ENCODE results near the gene EFNB2. TPM values are rescaled to one million over a fixed set of nuclear protein-coding genes. Genes with fewer than 3 reads are reported as not detected.

Gene EFNB2
- polyA plus RNA-seq, 1 donor from 2014 or later, result 53.1 TPM

DNA sequence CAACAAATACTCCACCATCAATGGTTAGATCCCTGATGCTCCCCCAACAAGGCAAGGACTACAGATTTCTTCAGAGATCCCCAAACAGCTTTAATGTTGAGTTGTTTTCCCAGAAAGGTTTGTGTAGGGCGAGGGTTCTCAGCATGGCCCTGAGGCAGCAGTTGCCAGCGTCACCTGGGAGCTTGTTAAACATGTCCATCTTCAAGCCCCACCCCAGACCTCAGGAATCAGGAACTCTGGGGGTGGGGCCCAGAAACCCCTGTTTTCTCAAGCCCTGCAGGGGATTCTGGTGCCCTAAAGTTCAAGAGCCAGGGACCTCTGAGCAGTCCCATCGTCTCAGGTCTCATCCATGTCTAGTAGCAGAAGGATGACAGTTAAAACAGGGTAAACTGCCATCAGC is 9.6 kb downstream of the EFNB2 start:
- H3K9me3 ChIP-seq (ENCODE audit: low read length), result no peaks in the 10 kb centered on the region
- H3K4me3 ChIP-seq (ENCODE audit: low read length), result peak overlapping the region; percentile 32
- H3K36me3 ChIP-seq (ENCODE audit: insufficient read depth, low read length), result no peaks in the 10 kb centered on the region
- H4K20me1 ChIP-seq (ENCODE audit: insufficient read depth), result no peaks in the 10 kb centered on the region
- H3K27me3 ChIP-seq (ENCODE audit: insufficient read depth, low read depth, low read length), result no peaks in the 10 kb centered on the region
- H3K27ac ChIP-seq (ENCODE audit: low read length), result no peak overlapping the region
- H3F3A ChIP-seq (ENCODE audit: insufficient read depth, low read length, poor library complexity, severe bottlenecking), result peaks cover 14% of the 10 kb centered on the region
- no peaks in the 10 kb centered on the region for H3K9me2 ChIP-seq (ENCODE audit: insufficient read depth, low read length)
- H3K9ac ChIP-seq (ENCODE audit: low read length), result no peak overlapping the region
- no peak overlapping the region for H3K4me2 ChIP-seq (ENCODE audit: low read length)
- TF ChIP-seq, protein P1, sequence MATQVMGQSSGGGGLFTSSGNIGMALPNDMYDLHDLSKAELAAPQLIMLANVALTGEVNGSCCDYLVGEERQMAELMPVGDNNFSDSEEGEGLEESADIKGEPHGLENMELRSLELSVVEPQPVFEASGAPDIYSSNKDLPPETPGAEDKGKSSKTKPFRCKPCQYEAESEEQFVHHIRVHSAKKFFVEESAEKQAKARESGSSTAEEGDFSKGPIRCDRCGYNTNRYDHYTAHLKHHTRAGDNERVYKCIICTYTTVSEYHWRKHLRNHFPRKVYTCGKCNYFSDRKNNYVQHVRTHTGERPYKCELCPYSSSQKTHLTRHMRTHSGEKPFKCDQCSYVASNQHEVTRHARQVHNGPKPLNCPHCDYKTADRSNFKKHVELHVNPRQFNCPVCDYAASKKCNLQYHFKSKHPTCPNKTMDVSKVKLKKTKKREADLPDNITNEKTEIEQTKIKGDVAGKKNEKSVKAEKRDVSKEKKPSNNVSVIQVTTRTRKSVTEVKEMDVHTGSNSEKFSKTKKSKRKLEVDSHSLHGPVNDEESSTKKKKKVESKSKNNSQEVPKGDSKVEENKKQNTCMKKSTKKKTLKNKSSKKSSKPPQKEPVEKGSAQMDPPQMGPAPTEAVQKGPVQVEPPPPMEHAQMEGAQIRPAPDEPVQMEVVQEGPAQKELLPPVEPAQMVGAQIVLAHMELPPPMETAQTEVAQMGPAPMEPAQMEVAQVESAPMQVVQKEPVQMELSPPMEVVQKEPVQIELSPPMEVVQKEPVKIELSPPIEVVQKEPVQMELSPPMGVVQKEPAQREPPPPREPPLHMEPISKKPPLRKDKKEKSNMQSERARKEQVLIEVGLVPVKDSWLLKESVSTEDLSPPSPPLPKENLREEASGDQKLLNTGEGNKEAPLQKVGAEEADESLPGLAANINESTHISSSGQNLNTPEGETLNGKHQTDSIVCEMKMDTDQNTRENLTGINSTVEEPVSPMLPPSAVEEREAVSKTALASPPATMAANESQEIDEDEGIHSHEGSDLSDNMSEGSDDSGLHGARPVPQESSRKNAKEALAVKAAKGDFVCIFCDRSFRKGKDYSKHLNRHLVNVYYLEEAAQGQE (IDR thresholded peaks at IDR 0.05; ENCODE audit: borderline replicate concordance), result no peak
- no peak for TF ChIP-seq SMC3 (conservative IDR thresholded peaks at IDR 0.05; ENCODE audit: poor library complexity)
- TF ChIP-seq, protein P2, sequence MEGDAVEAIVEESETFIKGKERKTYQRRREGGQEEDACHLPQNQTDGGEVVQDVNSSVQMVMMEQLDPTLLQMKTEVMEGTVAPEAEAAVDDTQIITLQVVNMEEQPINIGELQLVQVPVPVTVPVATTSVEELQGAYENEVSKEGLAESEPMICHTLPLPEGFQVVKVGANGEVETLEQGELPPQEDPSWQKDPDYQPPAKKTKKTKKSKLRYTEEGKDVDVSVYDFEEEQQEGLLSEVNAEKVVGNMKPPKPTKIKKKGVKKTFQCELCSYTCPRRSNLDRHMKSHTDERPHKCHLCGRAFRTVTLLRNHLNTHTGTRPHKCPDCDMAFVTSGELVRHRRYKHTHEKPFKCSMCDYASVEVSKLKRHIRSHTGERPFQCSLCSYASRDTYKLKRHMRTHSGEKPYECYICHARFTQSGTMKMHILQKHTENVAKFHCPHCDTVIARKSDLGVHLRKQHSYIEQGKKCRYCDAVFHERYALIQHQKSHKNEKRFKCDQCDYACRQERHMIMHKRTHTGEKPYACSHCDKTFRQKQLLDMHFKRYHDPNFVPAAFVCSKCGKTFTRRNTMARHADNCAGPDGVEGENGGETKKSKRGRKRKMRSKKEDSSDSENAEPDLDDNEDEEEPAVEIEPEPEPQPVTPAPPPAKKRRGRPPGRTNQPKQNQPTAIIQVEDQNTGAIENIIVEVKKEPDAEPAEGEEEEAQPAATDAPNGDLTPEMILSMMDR (IDR thresholded peaks at IDR 0.05; ENCODE audit: poor library complexity, severe bottlenecking), result no peak
- TF ChIP-seq EP300 (conservative IDR thresholded peaks at IDR 0.05; ENCODE audit: poor library complexity, severe bottlenecking), result no peak
- TF ChIP-seq EZH2 (IDR thresholded peaks at IDR 0.05; ENCODE audit: borderline replicate concordance, insufficient read depth, low read length, poor library complexity, severe bottlenecking), result no peak
- TF ChIP-seq MXI1 (conservative IDR thresholded peaks at IDR 0.05; ENCODE audit: poor library complexity, severe bottlenecking), result no peak
- no peak for TF ChIP-seq POLR2AphosphoS5 (IDR thresholded peaks at IDR 0.05)
- no peak for TF ChIP-seq RAD21 (conservative IDR thresholded peaks at IDR 0.05)
- TF ChIP-seq TAF1 (IDR thresholded peaks at IDR 0.05; ENCODE audit: low read depth), result no peak
- H3K79me2 ChIP-seq (replicated peaks; ENCODE audit: insufficient read depth, low read length), result peaks cover 99% of the 10 kb centered on the region
- H2AFZ ChIP-seq (ENCODE audit: low read depth, low read length), result no peak overlapping the region

DNA sequence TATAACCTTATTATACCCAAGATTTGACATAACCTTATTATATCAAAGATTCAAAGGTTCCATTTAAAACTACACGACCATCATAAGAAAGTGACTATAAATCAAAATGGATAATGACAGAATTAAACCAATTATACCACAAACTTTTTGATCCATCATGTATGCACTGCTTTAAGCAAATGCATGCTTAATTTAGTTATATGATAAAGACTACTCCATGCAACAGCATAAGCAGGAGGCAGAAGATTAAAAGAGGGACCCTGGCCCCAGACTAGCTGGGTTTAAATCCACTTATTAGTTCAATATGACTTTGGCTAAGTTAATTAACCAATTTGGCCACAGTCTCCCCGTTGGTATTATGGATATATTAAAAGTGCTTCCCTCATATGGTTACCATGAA is 11.4 kb downstream of the EFNB2 start:
- H3K27ac ChIP-seq (ENCODE audit: low read length), result no peak overlapping the region
- peaks cover 10% of the 10 kb centered on the region for H3F3A ChIP-seq (ENCODE audit: insufficient read depth, low read length, poor library complexity, severe bottlenecking)
- peak overlapping the region; percentile 6 for H3K4me2 ChIP-seq (ENCODE audit: low read length)
- no peak overlapping the region for H3K9ac ChIP-seq (ENCODE audit: low read length)
- H3K9me3 ChIP-seq (ENCODE audit: low read length), result no peaks in the 10 kb centered on the region
- peaks cover 99% of the 10 kb centered on the region for H3K79me2 ChIP-seq (replicated peaks; ENCODE audit: insufficient read depth, low read length)
- H3K4me3 ChIP-seq (ENCODE audit: low read length), result peak overlapping the region; percentile 22
- H4K20me1 ChIP-seq (ENCODE audit: insufficient read depth), result no peaks in the 10 kb centered on the region
- H3K27me3 ChIP-seq (ENCODE audit: insufficient read depth, low read depth, low read length), result no peaks in the 10 kb centered on the region
- H3K9me2 ChIP-seq (ENCODE audit: insufficient read depth, low read length), result no peaks in the 10 kb centered on the region
- TF ChIP-seq SMC3 (conservative IDR thresholded peaks at IDR 0.05; ENCODE audit: poor library complexity) (no peak), TAF1 (IDR thresholded peaks at IDR 0.05; ENCODE audit: low read depth) (no peak), POLR2AphosphoS5 (IDR thresholded peaks at IDR 0.05) (no peak), MXI1 (conservative IDR thresholded peaks at IDR 0.05; ENCODE audit: poor library complexity, severe bottlenecking) (no peak), EZH2 (IDR thresholded peaks at IDR 0.05; ENCODE audit: borderline replicate concordance, insufficient read depth, low read length, poor library complexity, severe bottlenecking) (no peak), EP300 (conservative IDR thresholded peaks at IDR 0.05; ENCODE audit: poor library complexity, severe bottlenecking) (no peak), RAD21 (conservative IDR thresholded peaks at IDR 0.05) (no peak)
- TF ChIP-seq, protein P2 (IDR thresholded peaks at IDR 0.05; ENCODE audit: poor library complexity, severe bottlenecking), result no peak
- TF ChIP-seq, protein P1 (IDR thresholded peaks at IDR 0.05; ENCODE audit: borderline replicate concordance), result no peak
- no peak overlapping the region for H2AFZ ChIP-seq (ENCODE audit: low read depth, low read length)
- no peaks in the 10 kb centered on the region for H3K36me3 ChIP-seq (ENCODE audit: insufficient read depth, low read length)

Measured in neural cell (in vitro differentiated cells).